IPS-20b (cell line): ENCODE data around the gene ZNF423.

Experiments
- H3K27ac ChIP-seq: one replicate; pipeline ENCODE4 v1.5.1; 2013; ENCODE audit warnings: low read length
- H3K27me3 ChIP-seq: 2 replicates; pipeline ENCODE4 v1.6.1; 2013; ENCODE audit warnings: mild to moderate bottlenecking, low read length, inconsistent platforms; ENCODE audit not compliant: insufficient read depth
- H3K36me3 ChIP-seq: 2 replicates; pipeline ENCODE4 v1.6.1; 2013; ENCODE audit warnings: low read depth, mild to moderate bottlenecking, inconsistent platforms, low read length, moderate library complexity; ENCODE audit not compliant: insufficient read depth
- H3K4me1 ChIP-seq: 2 replicates; pipeline ENCODE4 v1.6.1; 2013; ENCODE audit warnings: mild to moderate bottlenecking, control low read depth, inconsistent platforms, low read length, moderate library complexity; ENCODE audit not compliant: insufficient read depth
- H3K4me3 ChIP-seq: 2 replicates; pipeline ENCODE4 v1.5.1; 2013; ENCODE audit warnings: mild to moderate bottlenecking, low read length, inconsistent platforms
- H3K9ac ChIP-seq: 2 replicates; pipeline ENCODE4 v1.6.1; 2013; ENCODE audit warnings: low read depth, mild to moderate bottlenecking, inconsistent platforms, low read length, moderate library complexity
- H3K9me3 ChIP-seq: 2 replicates; pipeline ENCODE4 v1.6.1; 2013; ENCODE audit warnings: mild to moderate bottlenecking, low read depth, low read length, inconsistent platforms; ENCODE audit not compliant: insufficient read depth

The ZNF423 gene

GRCh38 chr16:49789616-49790015 lies 66.3 kb downstream of the ZNF423 start:
- Histone ChIP-seq H3K27me3 (no peaks in the 10 kb centered on the region), H3K27ac (no peak overlapping the region)

GRCh38 chr16:49788986-49789385 lies 66.9 kb downstream of the ZNF423 start:
- H3K27ac ChIP-seq, result no peak overlapping the region
- H3K4me3 ChIP-seq, result no peak overlapping the region
- H3K27me3 ChIP-seq, result no peaks in the 10 kb centered on the region
- peaks cover 5% of the 10 kb centered on the region; the same call in 1 of the 2 replicates for H3K4me1 ChIP-seq
- H3K36me3 ChIP-seq, result 0 out of 2 replicates have a peak, but pooled peaks cover 5% of the 10 kb centered on the region
- no peaks in the 10 kb centered on the region for H3K9me3 ChIP-seq
- H3K9ac ChIP-seq, result no peak overlapping the region

More at GRCh38 chr16:49789616-49790015, 66.3 kb downstream of the ZNF423 start:
- Histone ChIP-seq H3K9ac (no peak overlapping the region), H3K4me1 (peaks cover 5% of the 10 kb centered on the region; the same call in 1 of the 2 replicates), H3K4me3 (no peak overlapping the region), H3K36me3 (0 out of 2 replicates have a peak, but pooled peaks cover 5% of the 10 kb centered on the region), H3K9me3 (no peaks in the 10 kb centered on the region)

- Histone ChIP-seq H3K9ac (no peak overlapping the region), H3K4me1 (peaks cover 5% of the 10 kb centered on the region; the same call in 1 of the 2 replicates), H3K36me3 (0 out of 2 replicates have a peak, but pooled peaks cover 5% of the 10 kb centered on the region), H3K27me3 (no peaks in the 10 kb centered on the region), H3K4me3 (no peak overlapping the region), H3K27ac (no peak overlapping the region), H3K9me3 (no peaks in the 10 kb centered on the region)
Observed at GRCh38 chr16:49788572-49788971, 67.3 kb downstream of the ZNF423 start.

- Histone ChIP-seq H3K27me3 (no peaks in the 10 kb centered on the region), H3K36me3 (0 out of 2 replicates have a peak, but pooled peaks cover 5% of the 10 kb centered on the region), H3K9me3 (no peaks in the 10 kb centered on the region), H3K4me1 (peaks cover 5% of the 10 kb centered on the region; the same call in 1 of the 2 replicates), H3K27ac (no peak overlapping the region), H3K4me3 (no peak overlapping the region), H3K9ac (no peak overlapping the region)
Observed at GRCh38 chr16:49786926-49787557, 68.9 kb downstream of the ZNF423 start.

GRCh38 chr16:49785970-49786369 lies 69.9 kb downstream of the ZNF423 start:
- Histone ChIP-seq H3K4me3 (no peak overlapping the region), H3K27ac (no peak overlapping the region), H3K27me3 (no peaks in the 10 kb centered on the region), H3K9ac (no peak overlapping the region), H3K4me1 (peaks cover 5% of the 10 kb centered on the region; the same call in 1 of the 2 replicates), H3K36me3 (0 out of 2 replicates have a peak, but pooled peaks cover 5% of the 10 kb centered on the region), H3K9me3 (no peaks in the 10 kb centered on the region)

- no peak overlapping the region for H3K27ac ChIP-seq
- H3K36me3 ChIP-seq, result no peaks in the 10 kb centered on the region
- no peak overlapping the region for H3K9ac ChIP-seq
- H3K4me1 ChIP-seq, result peaks cover under 1% of the 10 kb centered on the region; the same call in 1 of the 2 replicates
- no peaks in the 10 kb centered on the region for H3K27me3 ChIP-seq
- no peak overlapping the region for H3K4me3 ChIP-seq
- no peaks in the 10 kb centered on the region for H3K9me3 ChIP-seq
Observed at GRCh38 chr16:49782405-49782804, 73.5 kb downstream of the ZNF423 start.

GRCh38 chr16:49781401-49781800 lies 74.5 kb downstream of the ZNF423 start:
- no peaks in the 10 kb centered on the region for H3K9me3 ChIP-seq
- H3K36me3 ChIP-seq, result 0 out of 2 replicates have a peak, but pooled peaks cover 4% of the 10 kb centered on the region
- H3K27ac ChIP-seq, result no peak overlapping the region
- no peak overlapping the region for H3K9ac ChIP-seq
- H3K27me3 ChIP-seq, result no peaks in the 10 kb centered on the region
- no peak overlapping the region for H3K4me3 ChIP-seq
- peaks cover 10% of the 10 kb centered on the region for H3K4me1 ChIP-seq

- Histone ChIP-seq H3K27me3 (no peaks in the 10 kb centered on the region), H3K27ac (no peak overlapping the region), H3K4me3 (no peak overlapping the region), H3K4me1 (peaks cover 16% of the 10 kb centered on the region), H3K9me3 (no peaks in the 10 kb centered on the region), H3K36me3 (0 out of 2 replicates have a peak, but pooled peaks cover 4% of the 10 kb centered on the region), H3K9ac (no peak overlapping the region)
Observed at GRCh38 chr16:49780433-49780832, 75.5 kb downstream of the ZNF423 start.

- H3K4me1 ChIP-seq, result peaks cover 20% of the 10 kb centered on the region
- no peaks in the 10 kb centered on the region for H3K9me3 ChIP-seq
- H3K27ac ChIP-seq, result no peak overlapping the region
- H3K27me3 ChIP-seq, result no peaks in the 10 kb centered on the region
- H3K4me3 ChIP-seq, result no peak overlapping the region
- no peak overlapping the region for H3K9ac ChIP-seq
- 0 out of 2 replicates have a peak, but pooled peaks cover 4% of the 10 kb centered on the region for H3K36me3 ChIP-seq
Observed at GRCh38 chr16:49779979-49780378, 75.9 kb downstream of the ZNF423 start.

GRCh38 chr16:49778202-49778930 lies 77.5 kb downstream of the ZNF423 start:
- H3K27me3 ChIP-seq, result no peaks in the 10 kb centered on the region
- H3K4me1 ChIP-seq, result peaks cover 20% of the 10 kb centered on the region
- H3K36me3 ChIP-seq, result 0 out of 2 replicates have a peak, but pooled peaks cover 4% of the 10 kb centered on the region

GRCh38 chr16:49776734-49777133 lies 79.2 kb downstream of the ZNF423 start:
- Histone ChIP-seq H3K27me3 (no peaks in the 10 kb centered on the region), H3K4me1 (peaks cover 20% of the 10 kb centered on the region), H3K36me3 (0 out of 2 replicates have a peak, but pooled peaks cover 4% of the 10 kb centered on the region), H3K27ac (peak overlapping the region; percentile 80), H3K9ac (peak overlapping the region; percentile 64; the same call in 1 of the 2 replicates), H3K9me3 (no peaks in the 10 kb centered on the region), H3K4me3 (no peak overlapping the region)

More at GRCh38 chr16:49778202-49778930, 77.5 kb downstream of the ZNF423 start:
- no peak overlapping the region for H3K9ac ChIP-seq
- no peak overlapping the region for H3K4me3 ChIP-seq
- no peaks in the 10 kb centered on the region for H3K9me3 ChIP-seq
- H3K27ac ChIP-seq, result no peak overlapping the region
